Progenitor cell of endocrine pancreas (in vitro differentiated cells): ENCODE data around the gene SPTLC2. TPM values are rescaled to one million over a fixed set of nuclear protein-coding genes. Genes with fewer than 3 reads are reported as not detected.
"Not testable (repeated sequence)": the region's sequence is repeated elsewhere in the genome, so short reads cannot be mapped to it uniquely, and the experiment has no call there.

Experiments used
- DNase-seq: peaks from one replicate; pipeline ENCODE4 v3.0.0; 2021; ENCODE audit warnings: low spot score; ENCODE audit not compliant: unreplicated experiment
- H3K27ac Mint-ChIP-seq: 2 replicates; pipeline ENCODE4 v1.8.0; 2021; ENCODE audit warnings: mild to moderate bottlenecking, moderate library complexity, mixed read lengths
- H3K27me3 Mint-ChIP-seq: 2 replicates; pipeline ENCODE4 v1.8.0; 2021; ENCODE audit warnings: mixed read lengths
- H3K36me3 Mint-ChIP-seq: 2 replicates; pipeline ENCODE4 v1.8.0; 2022; ENCODE audit warnings: mixed read lengths; ENCODE audit not compliant: insufficient read depth
- H3K4me1 Mint-ChIP-seq: 2 replicates; pipeline ENCODE4 v1.8.0; 2021; ENCODE audit warnings: low read depth, mixed read lengths
- H3K4me3 Mint-ChIP-seq: 2 replicates; pipeline ENCODE4 v1.8.0; 2021; ENCODE audit warnings: low read depth, mild to moderate bottlenecking, moderate library complexity, mixed read lengths
- H3K9me3 Mint-ChIP-seq: 2 replicates; pipeline ENCODE4 v1.8.0; 2021; ENCODE audit warnings: low read depth, mixed read lengths
- total RNA-seq: library from RNA; stranded (reverse); gene quantifications from 2 replicates; pipeline ENCODE4 v1.2.1, GENCODE V29; 2021
- TF ChIP-seq, protein P1 (sequence below): fragments of 200-600 bp; sonication (generic); IDR thresholded peaks from one replicate; pipeline ENCODE4 v1.5.0; 2021; ENCODE audit warnings: antibody characterized with exemption, mild to moderate bottlenecking; ENCODE audit not compliant: unreplicated experiment

Gene SPTLC2
- total RNA-seq, 1 donor from 2014 or later, result 53.6 TPM

DNA sequence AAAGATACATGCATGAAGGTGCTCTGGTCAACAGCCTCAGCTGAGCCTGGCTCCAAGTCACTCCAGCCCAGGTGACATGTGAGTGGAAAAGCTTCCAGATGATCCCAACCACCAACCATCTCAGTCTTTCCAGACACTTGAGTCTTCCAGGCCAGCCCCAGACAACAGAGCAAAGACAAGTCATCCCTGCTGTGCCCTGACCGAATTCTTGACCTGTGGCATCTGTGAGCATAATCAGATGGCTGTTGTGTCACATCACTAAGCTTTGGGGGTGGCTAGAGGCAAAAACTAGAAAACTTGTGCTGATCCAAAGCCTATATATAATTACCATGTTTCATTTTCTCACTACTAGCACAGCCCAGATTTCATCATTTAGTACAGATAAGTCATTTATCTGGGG is 67.0 kb downstream of the SPTLC2 start:
- DNase-seq, result no peak
- TF ChIP-seq, protein P1, sequence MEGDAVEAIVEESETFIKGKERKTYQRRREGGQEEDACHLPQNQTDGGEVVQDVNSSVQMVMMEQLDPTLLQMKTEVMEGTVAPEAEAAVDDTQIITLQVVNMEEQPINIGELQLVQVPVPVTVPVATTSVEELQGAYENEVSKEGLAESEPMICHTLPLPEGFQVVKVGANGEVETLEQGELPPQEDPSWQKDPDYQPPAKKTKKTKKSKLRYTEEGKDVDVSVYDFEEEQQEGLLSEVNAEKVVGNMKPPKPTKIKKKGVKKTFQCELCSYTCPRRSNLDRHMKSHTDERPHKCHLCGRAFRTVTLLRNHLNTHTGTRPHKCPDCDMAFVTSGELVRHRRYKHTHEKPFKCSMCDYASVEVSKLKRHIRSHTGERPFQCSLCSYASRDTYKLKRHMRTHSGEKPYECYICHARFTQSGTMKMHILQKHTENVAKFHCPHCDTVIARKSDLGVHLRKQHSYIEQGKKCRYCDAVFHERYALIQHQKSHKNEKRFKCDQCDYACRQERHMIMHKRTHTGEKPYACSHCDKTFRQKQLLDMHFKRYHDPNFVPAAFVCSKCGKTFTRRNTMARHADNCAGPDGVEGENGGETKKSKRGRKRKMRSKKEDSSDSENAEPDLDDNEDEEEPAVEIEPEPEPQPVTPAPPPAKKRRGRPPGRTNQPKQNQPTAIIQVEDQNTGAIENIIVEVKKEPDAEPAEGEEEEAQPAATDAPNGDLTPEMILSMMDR, result no peak
- no peaks in the 10 kb centered on the region for H3K9me3 Mint-ChIP-seq
- H3K27me3 Mint-ChIP-seq, result no peaks in the 10 kb centered on the region
- H3K4me3 Mint-ChIP-seq, result no peak overlapping the region
- no peaks in the 10 kb centered on the region for H3K4me1 Mint-ChIP-seq
- H3K36me3 Mint-ChIP-seq, result peaks cover 15% of the 10 kb centered on the region
- no peak overlapping the region for H3K27ac Mint-ChIP-seq

DNA sequence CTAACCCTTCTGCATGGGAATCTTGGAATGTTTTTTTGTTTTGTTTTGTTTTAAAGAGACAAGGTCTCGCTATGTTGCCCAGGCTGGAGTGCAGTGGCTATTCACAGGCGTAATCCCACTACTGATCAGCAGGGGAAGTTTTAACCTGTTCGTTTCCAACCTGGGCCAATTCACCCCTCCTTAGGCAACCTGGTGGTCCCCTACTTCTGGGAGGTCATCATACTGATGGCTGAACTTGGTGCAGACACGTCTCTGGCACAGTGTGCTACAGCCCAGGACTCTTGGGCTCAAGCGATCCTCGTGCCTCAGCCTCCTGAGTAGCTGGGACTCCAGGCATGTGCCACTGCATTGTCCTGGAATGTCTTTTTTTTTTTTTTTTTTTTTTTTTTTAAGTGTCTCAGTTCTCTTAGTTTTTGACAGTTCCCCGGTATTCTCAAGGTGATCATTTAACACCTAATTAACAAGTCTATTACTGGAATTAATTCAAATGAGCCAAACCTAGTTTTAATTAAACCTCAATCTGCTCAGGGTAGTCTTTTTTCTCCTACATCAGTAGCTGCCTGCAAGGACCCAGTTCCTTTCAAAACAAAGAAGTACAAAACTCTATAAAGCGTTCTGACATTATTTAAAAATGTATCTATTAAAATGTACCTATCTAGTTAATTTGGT is 68.8 kb downstream of the SPTLC2 start:
- no peak overlapping the region for H3K4me3 Mint-ChIP-seq
- DNase-seq, result no peak
- H3K4me1 Mint-ChIP-seq, result peaks cover 12% of the 10 kb centered on the region
- no peak overlapping the region for H3K27ac Mint-ChIP-seq
- no peaks in the 10 kb centered on the region for H3K27me3 Mint-ChIP-seq
- TF ChIP-seq, protein P1, result peak; percentile 21
- peaks cover 15% of the 10 kb centered on the region for H3K36me3 Mint-ChIP-seq
- H3K9me3 Mint-ChIP-seq, result no peaks in the 10 kb centered on the region

GRCh38 chr14:77545171-77545570 is 71.3 kb downstream of the SPTLC2 start:
- not testable (repeated sequence) for H3K27ac Mint-ChIP-seq, H3K9me3 Mint-ChIP-seq, DNase-seq, H3K27me3 Mint-ChIP-seq, H3K4me3 Mint-ChIP-seq
- H3K4me1 Mint-ChIP-seq, result peaks cover 17% of the 10 kb centered on the region
- H3K36me3 Mint-ChIP-seq, result peaks cover 12% of the 10 kb centered on the region

- Mint-ChIP-seq H3K36me3 (peaks cover 12% of the 10 kb centered on the region), H3K4me3 (no peak overlapping the region), H3K4me1 (peaks cover 17% of the 10 kb centered on the region), H3K27ac (peak overlapping the region; percentile 31), H3K27me3 (no peaks in the 10 kb centered on the region), H3K9me3 (no peaks in the 10 kb centered on the region)
- TF ChIP-seq, protein P1, result no peak
- DNase-seq, result no peak
These were observed 71.9 kb downstream of the SPTLC2 start for GRCh38 chr14:77544571-77544970.

GRCh38 chr14:77543637-77544334 is 72.7 kb downstream of the SPTLC2 start:
- H3K36me3 Mint-ChIP-seq, result peaks cover 12% of the 10 kb centered on the region
- H3K27ac Mint-ChIP-seq, result no peak overlapping the region
- TF ChIP-seq, protein P1, result no peak
- H3K27me3 Mint-ChIP-seq, result no peaks in the 10 kb centered on the region
- no peaks in the 10 kb centered on the region for H3K9me3 Mint-ChIP-seq
- H3K4me1 Mint-ChIP-seq, result peaks cover 17% of the 10 kb centered on the region
- DNase-seq, result no peak
- H3K4me3 Mint-ChIP-seq, result no peak overlapping the region

- Mint-ChIP-seq H3K9me3 (no peaks in the 10 kb centered on the region), H3K4me1 (peaks cover 17% of the 10 kb centered on the region), H3K36me3 (peaks cover 9% of the 10 kb centered on the region), H3K27me3 (no peaks in the 10 kb centered on the region), H3K4me3 (no peak overlapping the region), H3K27ac (no peak overlapping the region)
- TF ChIP-seq, protein P1, result no peak
- DNase-seq, result no peak
These were observed 73.2 kb downstream of the SPTLC2 start for GRCh38 chr14:77543240-77543551.
